ENCODE results near the gene AOAH. TPM values are rescaled to one million over a fixed set of nuclear protein-coding genes. Genes with fewer than 3 reads are reported as not detected.
A peak's percentile ranks its signal among the peaks of the same experiment; 100 is the strongest.

Gene AOAH
- total RNA-seq, 1 donor from 2014 or later, result 5.5 TPM

- H3K4me1 ChIP-seq, result peaks cover 39% of the 10 kb centered on the region
- no peak overlapping the region for H3K4me3 Mint-ChIP-seq
- H3K27ac Mint-ChIP-seq, result peak overlapping the region; percentile 74
- H3K27ac ChIP-seq, result no peak overlapping the region
- TF ChIP-seq CTCF (IDR thresholded peaks at IDR 0.05) (no peak), EZH2phosphoT487 (IDR thresholded peaks at IDR 0.05) (no peak), EZH2 (IDR thresholded peaks at IDR 0.05) (no peak)
- H3K36me3 Mint-ChIP-seq, result no peaks in the 10 kb centered on the region
- no peak overlapping the region for H3K4me2 ChIP-seq
- peaks cover 15% of the 10 kb centered on the region for H3K27me3 Mint-ChIP-seq (ENCODE audit: insufficient read depth, low read depth)
- DNase-seq (ENCODE audit: low spot score), result no peak
- H3K4me1 Mint-ChIP-seq, result peaks cover 33% of the 10 kb centered on the region
- H3K79me2 ChIP-seq (ENCODE audit: low read depth), result no peaks in the 10 kb centered on the region
- no peaks in the 10 kb centered on the region for H4K20me1 ChIP-seq (ENCODE audit: low read depth)
- no peak overlapping the region for H2AFZ ChIP-seq (replicated peaks)
- no peaks in the 10 kb centered on the region for H3K36me3 ChIP-seq
- no peaks in the 10 kb centered on the region for H3K9me3 ChIP-seq (ENCODE audit: low read depth)
- H3K9me3 Mint-ChIP-seq, result no peaks in the 10 kb centered on the region
- H3K27me3 ChIP-seq, result no peaks in the 10 kb centered on the region
- H3F3A ChIP-seq (ENCODE audit: low read depth), result peaks cover 11% of the 10 kb centered on the region
- no peak overlapping the region for H3K4me3 ChIP-seq
- H3K9ac ChIP-seq, result no peak overlapping the region
Observed at GRCh38 chr7:36639826-36640225, 84.5 kb downstream of the AOAH start.

- H3K27ac Mint-ChIP-seq, result peak overlapping the region; percentile 78
- H3K4me1 Mint-ChIP-seq, result peaks cover 37% of the 10 kb centered on the region
- Histone ChIP-seq H3K27me3 (no peaks in the 10 kb centered on the region), H4K20me1 (ENCODE audit: low read depth) (no peaks in the 10 kb centered on the region), H3K79me2 (ENCODE audit: low read depth) (no peaks in the 10 kb centered on the region), H3K27ac (no peak overlapping the region), H3K4me2 (no peak overlapping the region), H3K9me3 (ENCODE audit: low read depth) (no peaks in the 10 kb centered on the region), H2AFZ (replicated peaks) (no peak overlapping the region), H3K36me3 (no peaks in the 10 kb centered on the region), H3F3A (ENCODE audit: low read depth) (peaks cover 8% of the 10 kb centered on the region), H3K4me3 (no peak overlapping the region), H3K4me1 (peaks cover 45% of the 10 kb centered on the region), H3K9ac (no peak overlapping the region)
- no peaks in the 10 kb centered on the region for H3K9me3 Mint-ChIP-seq
- no peaks in the 10 kb centered on the region for H3K36me3 Mint-ChIP-seq
- no peak for DNase-seq (ENCODE audit: low spot score)
- TF ChIP-seq EZH2 (IDR thresholded peaks at IDR 0.05) (no peak), CTCF (IDR thresholded peaks at IDR 0.05) (no peak), EZH2phosphoT487 (IDR thresholded peaks at IDR 0.05) (no peak)
- H3K4me3 Mint-ChIP-seq, result no peak overlapping the region
- H3K27me3 Mint-ChIP-seq (ENCODE audit: insufficient read depth, low read depth), result peaks cover 13% of the 10 kb centered on the region
Observed at GRCh38 chr7:36638586-36639263, 85.6 kb downstream of the AOAH start.

- H3K27me3 Mint-ChIP-seq (ENCODE audit: insufficient read depth, low read depth), result peaks cover 7% of the 10 kb centered on the region
- no peak overlapping the region for H3K4me3 Mint-ChIP-seq
- Histone ChIP-seq H3K27ac (no peak overlapping the region), H3K9me3 (ENCODE audit: low read depth) (no peaks in the 10 kb centered on the region), H4K20me1 (ENCODE audit: low read depth) (no peaks in the 10 kb centered on the region), H3F3A (ENCODE audit: low read depth) (peaks cover 5% of the 10 kb centered on the region), H3K79me2 (ENCODE audit: low read depth) (no peaks in the 10 kb centered on the region), H3K9ac (no peak overlapping the region), H3K27me3 (no peaks in the 10 kb centered on the region), H3K4me3 (no peak overlapping the region), H3K4me1 (peaks cover 50% of the 10 kb centered on the region), H3K36me3 (no peaks in the 10 kb centered on the region), H2AFZ (replicated peaks) (no peak overlapping the region), H3K4me2 (no peak overlapping the region)
- DNase-seq (ENCODE audit: low spot score), result peak; percentile 51
- H3K9me3 Mint-ChIP-seq, result no peaks in the 10 kb centered on the region
- no peaks in the 10 kb centered on the region for H3K36me3 Mint-ChIP-seq
- peaks cover 43% of the 10 kb centered on the region for H3K4me1 Mint-ChIP-seq
- H3K27ac Mint-ChIP-seq, result no peak overlapping the region
- TF ChIP-seq CTCF (IDR thresholded peaks at IDR 0.05), result peak; percentile 4
- no peak for TF ChIP-seq EZH2 (IDR thresholded peaks at IDR 0.05)
Observed at GRCh38 chr7:36638140-36638539, 86.2 kb downstream of the AOAH start.

Data from neural progenitor cell (in vitro differentiated cells).